PC-9 (cell line): ENCODE measurements around the gene VDAC1. TPM values are rescaled to one million over a fixed set of nuclear protein-coding genes. Genes with fewer than 3 reads are reported as not detected.

Experiments
- BruUV-seq: library from RNA; stranded (reverse); fragments of 400-500 nt; replicated peaks from 2 replicates; lab custom pipeline; 2021; lab: Mats Ljungman, UMichigan
- CTCF ChIA-PET: fragments of 300-600 bp; sonication (Branson Sonifier 250); formaldehyde crosslinking; loops from one replicate; lab custom pipeline; 2022; ENCODE audit warnings: antibody characterized with exemption; lab: Charles Lee
- POLR2A ChIA-PET: fragments of 300-600 bp; sonication (Branson Sonifier 250); formaldehyde crosslinking; loops from one replicate; lab custom pipeline; 2022; ENCODE audit warnings: antibody characterized with exemption; ENCODE audit not compliant: unreplicated experiment; lab: Charles Lee
- DNase-seq, 2 experiments: peaks; one replicate each; pipeline versions ENCODE4 v3.0.0 to v3.0.0-alpha.2; 2015 to 2022; ENCODE audit warnings: mixed read lengths in 1 of 2
- H2AFZ ChIP-seq: fragments of 200-600 bp; sonication (generic); 2 replicates; pipeline ENCODE4 v1.8.1; 2017; ENCODE audit warnings: antibody characterized with exemption
- H3F3A ChIP-seq: fragments of 200-600 bp; sonication (generic); 2 replicates; pipeline ENCODE4 v1.8.1; 2017; ENCODE audit warnings: antibody characterized with exemption, mild to moderate bottlenecking, low read depth; ENCODE audit not compliant: insufficient read depth
- H3K27ac ChIP-seq: fragments of 200-600 bp; sonication (generic); 2 replicates; pipeline ENCODE4 v1.6.1; 2016; ENCODE audit warnings: mixed run types
- H3K27me3 ChIP-seq: fragments of 200-600 bp; sonication (generic); 2 replicates; pipeline ENCODE4 v1.6.1; 2016; ENCODE audit warnings: low read depth, mixed run types; ENCODE audit not compliant: insufficient read depth
- H3K36me3 ChIP-seq: fragments of 200-600 bp; sonication (generic); 2 replicates; pipeline ENCODE4 v1.6.1; 2016; ENCODE audit warnings: low read depth, mixed run types
- H3K4me1 ChIP-seq: fragments of 200-600 bp; sonication (generic); replicated peaks from 2 replicates; pipeline ENCODE4 v1.6.1; 2016; ENCODE audit warnings: mixed run types; ENCODE audit not compliant: insufficient read depth
- H3K4me2 ChIP-seq: fragments of 200-600 bp; sonication (generic); 2 replicates; pipeline ENCODE4 v1.6.1; 2017; ENCODE audit warnings: mixed run types
- H3K4me3 ChIP-seq: fragments of 200-600 bp; sonication (generic); 2 replicates; pipeline ENCODE4 v1.6.1; 2016; ENCODE audit warnings: mixed run types
- H3K79me2 ChIP-seq: fragments of 200-600 bp; sonication (generic); 2 replicates; pipeline ENCODE4 v1.6.1; 2017; ENCODE audit warnings: low read depth, mixed run types
- H3K9me2 ChIP-seq: fragments of 200-600 bp; sonication (generic); 2 replicates; pipeline ENCODE4 v1.8.1; 2017; ENCODE audit warnings: mild to moderate bottlenecking; ENCODE audit not compliant: insufficient read depth
- H3K9me3 ChIP-seq: fragments of 200-600 bp; sonication (generic); 2 replicates; pipeline ENCODE4 v1.8.1; 2016; ENCODE audit warnings: low read depth; ENCODE audit not compliant: insufficient read depth
- H4K20me1 ChIP-seq: fragments of 200-600 bp; sonication (generic); 2 replicates; pipeline ENCODE4 v1.8.1; 2017; ENCODE audit not compliant: insufficient read depth
- CTCF ChIP-seq: fragments of 200-600 bp; sonication (generic); conservative IDR thresholded peaks from 2 replicates; pipeline ENCODE4 v1.6.1; 2017; ENCODE audit warnings: mixed run types, antibody characterized with exemption, mild to moderate bottlenecking, moderate library complexity
- EZH2 ChIP-seq: fragments of 200-600 bp; sonication (generic); IDR thresholded peaks from 2 replicates; pipeline ENCODE4 v1.8.0; 2017; ENCODE audit warnings: antibody characterized with exemption, low read depth
- intact Hi-C: fragments of 100-400 bp; cut with micrococcal nuclease; formaldehyde crosslinking; loops from one replicate; pipeline ENCODE4 v1.10.0; 2022; ENCODE audit not compliant: unreplicated experiment
- total RNA-seq: library from RNA; stranded (reverse); gene quantifications from 2 replicates; pipeline ENCODE4 v1.2.3, GENCODE V29; 2021

Gene VDAC1
- total RNA-seq, 1 experiment from 2014 or later = 228 TPM

DNA sequence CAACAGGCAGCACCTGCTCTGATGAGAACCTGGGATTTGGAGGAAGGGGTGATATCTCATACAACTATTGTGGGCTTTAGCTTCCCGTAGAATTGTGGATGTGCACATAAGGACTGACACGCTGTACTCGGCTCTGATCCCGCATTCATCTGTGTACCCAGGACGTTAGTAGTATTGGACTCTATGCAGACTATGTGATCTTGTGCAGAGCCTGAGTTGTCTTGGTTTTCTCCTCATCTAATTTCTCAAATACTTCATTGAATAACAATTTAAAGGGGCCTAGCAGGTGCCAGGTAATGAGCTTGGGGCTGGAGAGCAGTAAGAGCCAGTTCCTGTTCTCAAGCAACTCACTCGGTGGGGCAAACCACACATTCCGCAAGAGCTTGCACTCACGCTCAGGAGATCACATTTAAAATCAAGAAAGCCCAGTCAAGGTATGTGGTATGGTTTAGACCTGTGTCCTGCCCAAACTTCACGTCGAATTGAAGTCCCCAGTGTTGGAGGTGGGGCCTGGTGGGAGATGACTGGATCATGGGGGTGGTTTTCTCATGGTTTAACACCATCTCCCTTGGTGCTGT, 51.1 kb downstream of the VDAC1 start:
- H2AFZ ChIP-seq = no peak overlapping the region
- no peak overlapping the region for H3K4me3 ChIP-seq
- no peaks in the 10 kb centered on the region for H3K9me3 ChIP-seq
- CTCF ChIA-PET = no interaction called here
- H3K27me3 ChIP-seq = no peaks in the 10 kb centered on the region
- no peaks in the 10 kb centered on the region for H3K9me2 ChIP-seq
- no peak overlapping the region for H3K27ac ChIP-seq
- POLR2A ChIA-PET = no interaction called here
- H4K20me1 ChIP-seq = no peaks in the 10 kb centered on the region
- peaks cover 26% of the 10 kb centered on the region for H3K36me3 ChIP-seq
- DNase-seq = no peak
- no peak for TF ChIP-seq CTCF
- TF ChIP-seq EZH2 = no peak
- no peaks in the 10 kb centered on the region for H3K4me1 ChIP-seq
- H3F3A ChIP-seq = peaks cover under 1% of the 10 kb centered on the region; the same call in 1 of the 2 replicates
- intact Hi-C loops = no loop called here
- no TSS peak for BruUV-seq
- no peak overlapping the region for H3K4me2 ChIP-seq
- no peaks in the 10 kb centered on the region for H3K79me2 ChIP-seq

DNA sequence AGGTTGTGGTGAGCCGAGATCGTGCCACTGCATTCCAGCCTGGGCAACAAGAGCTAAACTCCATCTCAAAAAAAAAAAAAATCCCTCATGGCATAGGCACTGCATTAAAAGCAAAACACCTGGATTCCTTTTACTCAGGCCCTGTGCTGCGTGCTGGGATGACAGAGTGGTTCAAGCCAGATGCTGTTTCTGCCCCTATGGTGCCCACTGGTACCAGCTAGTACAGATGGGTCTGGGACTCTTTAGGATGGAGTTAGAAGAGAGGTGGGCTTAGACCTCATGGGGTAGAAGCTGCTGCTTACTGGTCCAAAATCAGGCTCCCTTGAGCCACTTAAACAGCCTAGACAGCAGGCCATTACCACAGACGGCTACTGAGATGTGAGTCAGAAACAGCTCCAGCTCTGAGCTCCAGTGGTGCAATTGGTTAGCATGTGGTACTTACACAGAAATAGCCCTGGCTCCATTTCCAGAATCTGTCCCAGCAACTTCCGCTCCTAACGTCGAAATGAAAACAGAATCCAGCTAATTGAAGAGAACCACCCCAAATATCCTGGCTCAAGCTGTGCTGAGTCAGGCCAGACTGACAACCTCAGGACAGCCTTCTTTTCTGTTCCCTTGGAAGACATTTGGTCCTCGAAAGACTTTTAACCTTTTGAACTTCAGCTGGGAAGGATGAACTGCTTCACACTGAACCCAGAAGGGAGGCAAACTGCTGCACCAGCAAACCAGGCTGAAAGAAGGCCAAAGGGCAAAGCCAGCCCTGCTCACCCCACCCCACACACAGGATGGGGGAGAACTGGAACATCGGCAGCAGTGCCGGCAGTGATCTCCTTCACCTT, 51.8 kb downstream of the VDAC1 start:
- H3K9me2 ChIP-seq = no peaks in the 10 kb centered on the region
- no peak overlapping the region for H2AFZ ChIP-seq
- no peaks in the 10 kb centered on the region for H3K9me3 ChIP-seq
- TF ChIP-seq EZH2 = no peak
- no peak for TF ChIP-seq CTCF
- no peak overlapping the region for H3K4me3 ChIP-seq
- no peak for DNase-seq
- no peak overlapping the region for H3K4me2 ChIP-seq
- ChIA-PET POLR2A (no interaction called here), CTCF (interaction anchor here (0.5 kb wide), 1 partner anchor 1133 kb away, joined by 14 read pairs; no protein-coding TSS in a partner anchor)
- BruUV-seq = no TSS peak
- no peaks in the 10 kb centered on the region for H3K79me2 ChIP-seq
- H3K36me3 ChIP-seq = peaks cover 19% of the 10 kb centered on the region
- H3K27me3 ChIP-seq = no peaks in the 10 kb centered on the region
- intact Hi-C loops = no loop called here
- no peak overlapping the region for H3K27ac ChIP-seq
- no peaks in the 10 kb centered on the region for H4K20me1 ChIP-seq
- H3K4me1 ChIP-seq = no peaks in the 10 kb centered on the region
- no peaks in the 10 kb centered on the region; the same call in 1 of the 2 replicates for H3F3A ChIP-seq

GRCh38 chr5:133950821-133951612, 53.8 kb downstream of the VDAC1 start:
- Histone ChIP-seq H3F3A (no peaks in the 10 kb centered on the region; the same call in 1 of the 2 replicates), H3K36me3 (no peaks in the 10 kb centered on the region; the same call in 1 of the 2 replicates), H2AFZ (no peak overlapping the region), H3K4me2 (no peak overlapping the region), H3K4me1 (no peaks in the 10 kb centered on the region), H3K4me3 (no peak overlapping the region), H3K27ac (no peak overlapping the region), H3K27me3 (no peaks in the 10 kb centered on the region), H3K9me3 (no peaks in the 10 kb centered on the region), H3K79me2 (no peaks in the 10 kb centered on the region), H3K9me2 (no peaks in the 10 kb centered on the region), H4K20me1 (no peaks in the 10 kb centered on the region)
- DNase-seq = no peak
- ChIA-PET CTCF (no interaction called here), POLR2A (no interaction called here)
- no TSS peak for BruUV-seq
- intact Hi-C loops = no loop called here
- TF ChIP-seq CTCF (no peak), EZH2 (no peak)
